ENCODE results near the gene EVI2B.
A peak's percentile ranks its signal among the peaks of the same experiment; 100 is the strongest.
"Not testable (repeated sequence)": the region's sequence is repeated elsewhere in the genome, so short reads cannot be mapped to it uniquely, and the experiment has no call there.

EVI2B gene

GRCh38 chr17:31313982-31314781, at the start of gene EVI2B:
TSS of gene EVI2B (minus strand) at chr17:31314054. CDS start at chr17:31305609, 8,445 bp downstream.
- DNase-seq: no peak

- DNase-seq: no peak
Measured at GRCh38 chr17:31357839-31358394, 44.1 kb upstream of the EVI2B start.

GRCh38 chr17:31357091-31357490, 43.2 kb upstream of the EVI2B start:
- no peak for DNase-seq

- DNase-seq: no peak
Measured at GRCh38 chr17:31355935-31356334, 42.1 kb upstream of the EVI2B start.

- no peak for DNase-seq
Measured at GRCh38 chr17:31349454-31349853, 35.6 kb upstream of the EVI2B start.

- DNase-seq: not testable (repeated sequence)
Measured at GRCh38 chr17:31345191-31345747, 31.4 kb upstream of the EVI2B start.

- peak in 1 of 56 donors; percentile 29 for DNase-seq
Measured at GRCh38 chr17:31339906-31340661, 26.2 kb upstream of the EVI2B start.

GRCh38 chr17:31329221-31329620, 15.4 kb upstream of the EVI2B start:
- no peak for DNase-seq

- no peak for DNase-seq
Measured at GRCh38 chr17:31328160-31328535, 14.3 kb upstream of the EVI2B start.

- no peak for DNase-seq
Measured at GRCh38 chr17:31327534-31328159, 13.8 kb upstream of the EVI2B start.

GRCh38 chr17:31323551-31323950, 9.7 kb upstream of the EVI2B start:
- DNase-seq: no peak

GRCh38 chr17:31321966-31322365, 8.1 kb upstream of the EVI2B start:
- DNase-seq: peak in 1 of 56 donors; percentile 3

GRCh38 chr17:31321481-31321880, 7.6 kb upstream of the EVI2B start, which contains the start of gene EVI2A:
TSS of gene EVI2A (minus strand) at chr17:31321622. CDS start at chr17:31319013, 2,609 bp downstream.
- DNase-seq: peak in 39 of 56 donors; percentile 3 to 66 (median 30)

- DNase-seq: peak in 3 of 56 donors; percentile 2 to 12 (median 6)
Measured at GRCh38 chr17:31320791-31321190, 6.9 kb upstream of the EVI2B start.

- no peak for DNase-seq
Measured at GRCh38 chr17:31320241-31320640, 6.4 kb upstream of the EVI2B start.

GRCh38 chr17:31318851-31319661, 5.2 kb upstream of the EVI2B start:
- peak in 2 of 56 donors; percentile 15 to 28 for DNase-seq

GRCh38 chr17:31318298-31318801, 4.5 kb upstream of the EVI2B start:
- DNase-seq: peak in 47 of 56 donors; percentile 15 to 79 (median 56)

GRCh38 chr17:31314782-31315100, 887 bp upstream of the EVI2B start:
- DNase-seq: no peak

- not testable (repeated sequence) for DNase-seq
Measured at GRCh38 chr17:31312223-31312622, 1.6 kb downstream of the EVI2B start.

GRCh38 chr17:31311526-31311925, 2.3 kb downstream of the EVI2B start:
- DNase-seq: no peak
